GM18502 (cell line): ENCODE results near the gene NPAS3.

ENCODE experiments used
- ATAC-seq: cut with Tn5 transposase; IDR thresholded peaks from one replicate; pipeline ENCODE4 v1.9.1; 2021; ENCODE audit warnings: mild to moderate bottlenecking; ENCODE audit not compliant: unreplicated experiment, poor library complexity

NPAS3 gene

GRCh38 chr14:33833706-33834465 is 895.2 kb downstream of the NPAS3 start:
- ATAC-seq = no peak

- ATAC-seq = peak; percentile 73
Measured at GRCh38 chr14:33834466-33835260, 896.0 kb downstream of the NPAS3 start.

GRCh38 chr14:33835261-33835655 is 896.6 kb downstream of the NPAS3 start:
- no peak for ATAC-seq

GRCh38 chr14:33835677-33836076 is 897.0 kb downstream of the NPAS3 start:
- no peak for ATAC-seq

GRCh38 chr14:33836203-33836899 is 897.7 kb downstream of the NPAS3 start:
- ATAC-seq = no peak

GRCh38 chr14:33836900-33837577 is 898.4 kb downstream of the NPAS3 start:
- ATAC-seq = no peak

GRCh38 chr14:33837943-33838683 is 899.4 kb downstream of the NPAS3 start:
- ATAC-seq = no peak

- ATAC-seq = peak; percentile 51
Measured at GRCh38 chr14:33839193-33840076, 900.8 kb downstream of the NPAS3 start.

GRCh38 chr14:33840797-33841196 is 902.1 kb downstream of the NPAS3 start:
- ATAC-seq = no peak

GRCh38 chr14:33842299-33842698 is 903.6 kb downstream of the NPAS3 start:
- no peak for ATAC-seq

GRCh38 chr14:33844118-33844517 is 905.4 kb downstream of the NPAS3 start:
- ATAC-seq = no peak

- ATAC-seq = no peak
Measured at GRCh38 chr14:33846100-33846824, 907.6 kb downstream of the NPAS3 start.

- ATAC-seq = no peak
Measured at GRCh38 chr14:33847066-33847465, 908.4 kb downstream of the NPAS3 start.

GRCh38 chr14:33848009-33848408 is 909.3 kb downstream of the NPAS3 start:
- ATAC-seq = no peak

- no peak for ATAC-seq
Measured at GRCh38 chr14:33848706-33849454, 910.2 kb downstream of the NPAS3 start.

GRCh38 chr14:33849455-33849801 is 910.7 kb downstream of the NPAS3 start:
- no peak for ATAC-seq

- ATAC-seq = no peak
Measured at GRCh38 chr14:33850826-33851225, 912.1 kb downstream of the NPAS3 start.

- ATAC-seq = no peak
Measured at GRCh38 chr14:33851366-33851765, 912.7 kb downstream of the NPAS3 start.
